Superior temporal gyrus (tissue), 1 donor: ENCODE measurements around the gene ACACA.

Experiments used
- DNase-seq: peaks from one replicate; pipeline ENCODE4 v3.0.0-alpha.2; 2016; ENCODE audit errors: extremely low spot score

The ACACA gene

GRCh38 chr17:37039269-37039668 is 367.4 kb downstream of the ACACA start:
- DNase-seq, result no peak

- no peak for DNase-seq
Measured at GRCh38 chr17:37037590-37038155, 369.0 kb downstream of the ACACA start.
